ENCODE measurements around the gene SPDEF.

The SPDEF gene

GRCh38 chr6:34526241-34526972, 29.7 kb downstream of the SPDEF start:
- DNase-seq: no peak

GRCh38 chr6:34525431-34526175, 30.5 kb downstream of the SPDEF start:
- no peak for DNase-seq

- DNase-seq: no peak
These were observed 31.2 kb downstream of the SPDEF start for GRCh38 chr6:34524971-34525370.

- no peak for DNase-seq
These were observed 31.6 kb downstream of the SPDEF start for GRCh38 chr6:34524499-34524898.

- no peak for DNase-seq
These were observed 32.5 kb downstream of the SPDEF start for GRCh38 chr6:34523441-34524206.

GRCh38 chr6:34522761-34523160, 33.4 kb downstream of the SPDEF start:
- DNase-seq: no peak

- DNase-seq: no peak
These were observed 34.5 kb downstream of the SPDEF start for GRCh38 chr6:34521463-34522285.

GRCh38 chr6:34520645-34521462, 35.3 kb downstream of the SPDEF start:
- no peak for DNase-seq

- DNase-seq: no peak
These were observed 36.0 kb downstream of the SPDEF start for GRCh38 chr6:34519971-34520644.

GRCh38 chr6:34518669-34519365, 37.3 kb downstream of the SPDEF start:
- DNase-seq: no peak

GRCh38 chr6:34517966-34518365, 38.2 kb downstream of the SPDEF start:
- no peak for DNase-seq

GRCh38 chr6:34517461-34517881, 38.7 kb downstream of the SPDEF start:
- no peak for DNase-seq

- DNase-seq: no peak
These were observed 39.5 kb downstream of the SPDEF start for GRCh38 chr6:34516391-34517324.

GRCh38 chr6:34515473-34516387, 40.4 kb downstream of the SPDEF start:
- DNase-seq: no peak

GRCh38 chr6:34514593-34515472, 41.3 kb downstream of the SPDEF start:
- no peak for DNase-seq

GRCh38 chr6:34514112-34514511, 42.0 kb downstream of the SPDEF start:
- DNase-seq: no peak

GRCh38 chr6:34513646-34514045, 42.5 kb downstream of the SPDEF start:
- DNase-seq: no peak

Data from inflammatory macrophage treated with lipopolysaccharide for 4 hours (primary cell).